Activated naive CD4-positive, alpha-beta T cell treated with anti-CD3 and anti-CD28 coated beads for 36 hours (primary cell): ENCODE measurements around the gene ACOT2. TPM values are rescaled to one million over a fixed set of nuclear protein-coding genes. Genes with fewer than 3 reads are reported as not detected.
"Not testable (repeated sequence)": the region's sequence is repeated elsewhere in the genome, so short reads cannot be mapped to it uniquely, and the experiment has no call there.

Source experiments
- CTCF ChIA-PET: fragments of 350-600 bp; sonication (Branson Sonifier 250); formaldehyde crosslinking; loops from one replicate; lab custom pipeline; 2021; ENCODE audit warnings: antibody characterized with exemption; lab: Charles Lee
- DNase-seq: peaks from one replicate; pipeline ENCODE4 v3.0.0-alpha.2; 2020
- H3K27ac Mint-ChIP-seq: one replicate; pipeline ENCODE4 v1.8.0; 2021; ENCODE audit warnings: mild to moderate bottlenecking, mixed read lengths
- H3K27me3 Mint-ChIP-seq: one replicate; pipeline ENCODE4 v1.8.0; 2021; ENCODE audit warnings: low read depth, mixed read lengths
- H3K36me3 Mint-ChIP-seq: one replicate; pipeline ENCODE4 v1.8.0; 2021; ENCODE audit warnings: low read depth, mixed read lengths
- H3K4me1 Mint-ChIP-seq: one replicate; pipeline ENCODE4 v1.8.0; 2021; ENCODE audit warnings: low read depth, mixed read lengths
- H3K4me3 Mint-ChIP-seq: one replicate; pipeline ENCODE4 v1.8.0; 2021; ENCODE audit warnings: mild to moderate bottlenecking, moderate library complexity, mixed read lengths
- H3K9me3 Mint-ChIP-seq: one replicate; pipeline ENCODE4 v1.8.0; 2021; ENCODE audit warnings: mixed read lengths
- intact Hi-C: fragments of 100-400 bp; cut with micrococcal nuclease; formaldehyde crosslinking; loops from one replicate; pipeline ENCODE4 v1.15.1; 2023
- total RNA-seq, 2 experiments: library from RNA; stranded (reverse); gene quantifications; one replicate each; pipeline ENCODE4 v1.2.3, GENCODE V29; 2021

ACOT2 gene
- total RNA-seq, 2 experiments from 2014 or later = 2.9 to 3.3 TPM

GRCh38 chr14:73573034-73573433, 4.0 kb downstream of the ACOT2 start:
- H3K9me3 Mint-ChIP-seq, H3K27ac Mint-ChIP-seq, H3K36me3 Mint-ChIP-seq, intact Hi-C loops, H3K27me3 Mint-ChIP-seq, DNase-seq, H3K4me3 Mint-ChIP-seq: not testable (repeated sequence)
- CTCF ChIA-PET = interaction anchor here (0.7 kb wide), 1 partner anchor 62 kb away, joined by 3 read pairs; no protein-coding TSS in a partner anchor
- peaks cover 18% of the 10 kb centered on the region for H3K4me1 Mint-ChIP-seq

- peaks cover 12% of the 10 kb centered on the region for H3K4me1 Mint-ChIP-seq
- DNase-seq, H3K27ac Mint-ChIP-seq, H3K4me3 Mint-ChIP-seq, intact Hi-C loops, H3K9me3 Mint-ChIP-seq, H3K36me3 Mint-ChIP-seq, H3K27me3 Mint-ChIP-seq: not testable (repeated sequence)
- CTCF ChIA-PET = interaction anchor here (0.7 kb wide), 1 partner anchor 63 kb away, joined by 3 read pairs; no protein-coding TSS in a partner anchor
Observed at GRCh38 chr14:73573740-73574139, 4.7 kb downstream of the ACOT2 start.

- peaks cover 12% of the 10 kb centered on the region for H3K4me1 Mint-ChIP-seq
- H3K4me3 Mint-ChIP-seq, H3K27me3 Mint-ChIP-seq, H3K27ac Mint-ChIP-seq, intact Hi-C loops, H3K9me3 Mint-ChIP-seq, CTCF ChIA-PET, H3K36me3 Mint-ChIP-seq, DNase-seq: not testable (repeated sequence)
Observed at GRCh38 chr14:73574251-73574650, 5.2 kb downstream of the ACOT2 start.

- DNase-seq = no peak
- Mint-ChIP-seq H3K9me3 (no peaks in the 10 kb centered on the region), H3K27ac (no peak overlapping the region), H3K4me1 (peaks cover 3% of the 10 kb centered on the region), H3K4me3 (no peak overlapping the region), H3K36me3 (peaks cover 5% of the 10 kb centered on the region), H3K27me3 (no peaks in the 10 kb centered on the region)
- intact Hi-C loops = no loop called here
- CTCF ChIA-PET = interaction anchor here (0.6 kb wide), 1 partner anchor 126 kb away, joined by 3 read pairs; no protein-coding TSS in a partner anchor
Observed at GRCh38 chr14:73576391-73576790, 7.4 kb downstream of the ACOT2 start.

- H3K4me3 Mint-ChIP-seq, H3K27ac Mint-ChIP-seq, CTCF ChIA-PET: not testable (repeated sequence)
Observed at GRCh38 chr14:73577214-73577613, 8.2 kb downstream of the ACOT2 start.

GRCh38 chr14:73582102-73582979, 13.3 kb downstream of the ACOT2 start:
- H3K4me3 Mint-ChIP-seq, H3K36me3 Mint-ChIP-seq, intact Hi-C loops, DNase-seq, H3K9me3 Mint-ChIP-seq, H3K27ac Mint-ChIP-seq, H3K27me3 Mint-ChIP-seq, H3K4me1 Mint-ChIP-seq: not testable (repeated sequence)
- CTCF ChIA-PET = interaction anchor here (0.7 kb wide), 1 partner anchor 11 kb away, joined by 3 read pairs; no protein-coding TSS in a partner anchor

More at GRCh38 chr14:73577214-73577613, 8.2 kb downstream of the ACOT2 start:
- H3K4me1 Mint-ChIP-seq, DNase-seq, H3K27me3 Mint-ChIP-seq, H3K36me3 Mint-ChIP-seq, H3K9me3 Mint-ChIP-seq, intact Hi-C loops: not testable (repeated sequence)

- H3K36me3 Mint-ChIP-seq = no peaks in the 10 kb centered on the region
- H3K9me3 Mint-ChIP-seq = no peaks in the 10 kb centered on the region
- no peaks in the 10 kb centered on the region for H3K27me3 Mint-ChIP-seq
- CTCF ChIA-PET = interaction anchor here (2.1 kb wide), 1 partner anchor 18 kb away, joined by 18 read pairs; no protein-coding TSS in a partner anchor
- no peak for DNase-seq
- H3K4me1 Mint-ChIP-seq = peaks cover 7% of the 10 kb centered on the region
- intact Hi-C loops = no loop called here
- no peak overlapping the region for H3K27ac Mint-ChIP-seq
- H3K4me3 Mint-ChIP-seq = no peak overlapping the region
Observed at GRCh38 chr14:73588695-73589094, 19.7 kb downstream of the ACOT2 start.

- no peaks in the 10 kb centered on the region for H3K9me3 Mint-ChIP-seq
- no peak overlapping the region for H3K27ac Mint-ChIP-seq
- peaks cover 7% of the 10 kb centered on the region for H3K4me1 Mint-ChIP-seq
- CTCF ChIA-PET = interaction anchor here (1.0 to 2.1 kb wide), 3 partner anchors 18 to 80 kb away, joined by 3 to 18 read pairs (median 10); no protein-coding TSS in a partner anchor
- no peaks in the 10 kb centered on the region for H3K27me3 Mint-ChIP-seq
- no peaks in the 10 kb centered on the region for H3K36me3 Mint-ChIP-seq
- DNase-seq = no peak
- intact Hi-C loops = no loop called here
- no peak overlapping the region for H3K4me3 Mint-ChIP-seq
Observed at GRCh38 chr14:73589116-73589515, 20.1 kb downstream of the ACOT2 start.

- H3K36me3 Mint-ChIP-seq, DNase-seq, H3K4me1 Mint-ChIP-seq, H3K9me3 Mint-ChIP-seq, intact Hi-C loops, H3K4me3 Mint-ChIP-seq, H3K27ac Mint-ChIP-seq, H3K27me3 Mint-ChIP-seq: not testable (repeated sequence)
- CTCF ChIA-PET = interaction anchor here (2.0 to 2.1 kb wide), 2 partner anchors 20 to 82 kb away, joined by 10 to 18 read pairs; no protein-coding TSS in a partner anchor
Observed at GRCh38 chr14:73590673-73591004, 21.6 kb downstream of the ACOT2 start.

GRCh38 chr14:73591690-73592449, 22.9 kb downstream of the ACOT2 start, which contains the start of gene ACOT4:
TSS of gene ACOT4 (plus strand) at chr14:73591873. CDS start at chr14:73591960, 87 bp downstream.
- CTCF ChIA-PET = interaction anchor here (1.0 to 1.1 kb wide), 3 partner anchors 21 to 41 kb away, joined by 3 to 4 read pairs (median 3); no protein-coding TSS in a partner anchor
- Mint-ChIP-seq H3K9me3 (no peaks in the 10 kb centered on the region), H3K4me1 (peaks cover 7% of the 10 kb centered on the region), H3K27me3 (no peaks in the 10 kb centered on the region), H3K36me3 (no peaks in the 10 kb centered on the region), H3K27ac (no peak within 1 kb of the TSS), H3K4me3 (peak within 1 kb of the TSS; percentile 68)
- intact Hi-C loops = no loop called here
- DNase-seq = peak; percentile 42

- no peak for DNase-seq
- Mint-ChIP-seq H3K27ac (no peak overlapping the region), H3K4me1 (peaks cover 7% of the 10 kb centered on the region), H3K4me3 (no peak overlapping the region), H3K27me3 (no peaks in the 10 kb centered on the region), H3K36me3 (no peaks in the 10 kb centered on the region), H3K9me3 (no peaks in the 10 kb centered on the region)
- intact Hi-C loops = no loop called here
- CTCF ChIA-PET = interaction anchor here (1.0 kb wide), 1 partner anchor 39 kb away, joined by 3 read pairs; no protein-coding TSS in a partner anchor
Observed at GRCh38 chr14:73594491-73594890, 25.5 kb downstream of the ACOT2 start.

GRCh38 chr14:73599499-73599898, 30.5 kb downstream of the ACOT2 start:
- Mint-ChIP-seq H3K4me1 (no peaks in the 10 kb centered on the region), H3K9me3 (no peaks in the 10 kb centered on the region), H3K27me3 (no peaks in the 10 kb centered on the region), H3K4me3 (no peak overlapping the region), H3K36me3 (no peaks in the 10 kb centered on the region), H3K27ac (no peak overlapping the region)
- intact Hi-C loops = no loop called here
- DNase-seq = no peak
- CTCF ChIA-PET = no interaction called here
